GM21786 (cell line): ENCODE results near the gene SMCO1.
"Not testable (repeated sequence)": the region's sequence is repeated elsewhere in the genome, so short reads cannot be mapped to it uniquely, and the experiment has no call there.

Experiments
- ATAC-seq: cut with Tn5 transposase; IDR thresholded peaks from one replicate; pipeline ENCODE4 v1.9.1; 2021; ENCODE audit not compliant: unreplicated experiment

The SMCO1 gene

GRCh38 chr3:196496183-196496582 is 19.0 kb downstream of the SMCO1 start:
- ATAC-seq, result no peak

GRCh38 chr3:196493292-196493691 is 21.9 kb downstream of the SMCO1 start:
- no peak for ATAC-seq

GRCh38 chr3:196492080-196492479 is 23.1 kb downstream of the SMCO1 start:
- ATAC-seq, result no peak

GRCh38 chr3:196489747-196490146 is 25.4 kb downstream of the SMCO1 start:
- ATAC-seq, result no peak

- ATAC-seq, result no peak
Measured at GRCh38 chr3:196486263-196486662, 28.9 kb downstream of the SMCO1 start.

- no peak for ATAC-seq
Measured at GRCh38 chr3:196477678-196478077, 37.5 kb downstream of the SMCO1 start.

GRCh38 chr3:196472286-196472685 is 42.9 kb downstream of the SMCO1 start:
- ATAC-seq, result no peak

GRCh38 chr3:196471551-196471950 is 43.6 kb downstream of the SMCO1 start:
- no peak for ATAC-seq

- ATAC-seq, result not testable (repeated sequence)
Measured at GRCh38 chr3:196470182-196470581, 45.0 kb downstream of the SMCO1 start.

- no peak for ATAC-seq
Measured at GRCh38 chr3:196463804-196464203, 51.3 kb downstream of the SMCO1 start.

GRCh38 chr3:196463478-196463756 is 51.7 kb downstream of the SMCO1 start:
- no peak for ATAC-seq

GRCh38 chr3:196462680-196463477 is 52.3 kb downstream of the SMCO1 start:
- ATAC-seq, result not testable (repeated sequence)

- no peak for ATAC-seq
Measured at GRCh38 chr3:196458063-196458462, 57.1 kb downstream of the SMCO1 start.

GRCh38 chr3:196457470-196457869 is 57.7 kb downstream of the SMCO1 start:
- not testable (repeated sequence) for ATAC-seq
